ENCODE results near the gene GREB1L. TPM values are rescaled to one million over a fixed set of nuclear protein-coding genes. Genes with fewer than 3 reads are reported as not detected.

Gene GREB1L
- polyA plus RNA-seq, 1 donor (not counting 4 experiments of a cell fraction or from before 2014, with no cell fraction given), result 5.5 TPM

GRCh38 chr18:21344860-21345259, 102.8 kb downstream of the GREB1L start:
- H3K9ac ChIP-seq (ENCODE audit: control insufficient read depth, extremely low read depth, insufficient read depth, low read length), result no peak overlapping the region
- FAIRE-seq (no peak), DNase-seq (ENCODE audit: low read depth, low spot score) (no peak)
- H3K4me1 ChIP-seq (ENCODE audit: control insufficient read depth, extremely low read depth, insufficient read depth, low read length), result peaks cover 7% of the 10 kb centered on the region
- dilution Hi-C loops (cut with MboI; ENCODE audit: extremely low pct_ligation_motif_present, low sequenced_read_pairs), result no loop called here
- H3K4me3 ChIP-seq (ENCODE audit: control insufficient read depth in 2 of 3, extremely low read depth in 1 of 3, insufficient read depth in 2 of 3, low read depth in 1 of 3, low read length in 3 of 3), result no peak overlapping the region
- H3K27ac ChIP-seq (ENCODE audit: control insufficient read depth, insufficient read depth, low read length), result no peak overlapping the region
- H3K9me3 ChIP-seq (ENCODE audit: control insufficient read depth, low read depth, low read length), result no peaks in the 10 kb centered on the region
- TF ChIP-seq EZH2 (IDR thresholded peaks at IDR 0.05; ENCODE audit: low read length), result no peak
- no peak for TF ChIP-seq CTCF (optimal IDR thresholded peaks at IDR 0.05 in 1 of 3, IDR thresholded peaks at IDR 0.05 in 1 of 3, conservative IDR thresholded peaks at IDR 0.05 in 1 of 3; ENCODE audit: extremely low read depth in 1 of 3, insufficient read depth in 2 of 3, low read length in 3 of 3)
- no peak overlapping the region for H3K4me2 ChIP-seq (ENCODE audit: control insufficient read depth, extremely low read depth, insufficient read depth, low read depth, low read length)
- H3K79me2 ChIP-seq (ENCODE audit: control insufficient read depth, insufficient read depth, low read length), result no peaks in the 10 kb centered on the region
- no peaks in the 10 kb centered on the region for H3K27me3 ChIP-seq (ENCODE audit: control insufficient read depth, extremely low read depth, insufficient read depth, low read length)
- H4K20me1 ChIP-seq (ENCODE audit: control insufficient read depth, extremely low read depth, insufficient read depth, low read length), result no peaks in the 10 kb centered on the region
- H2AFZ ChIP-seq (ENCODE audit: control insufficient read depth, low read length), result no peak overlapping the region
- H3K9me1 ChIP-seq (ENCODE audit: control insufficient read depth, extremely low read depth, insufficient read depth, low read length), result no peaks in the 10 kb centered on the region
- H3K36me3 ChIP-seq (ENCODE audit: control insufficient read depth in 2 of 2, extremely low read depth in 1 of 2, insufficient read depth in 2 of 2, low read length in 2 of 2), result no peaks in the 10 kb centered on the region

- dilution Hi-C loops (cut with MboI; ENCODE audit: extremely low pct_ligation_motif_present, low sequenced_read_pairs), result no loop called here
- H2AFZ ChIP-seq (ENCODE audit: control insufficient read depth, low read length), result no peak overlapping the region
These were observed 103.8 kb downstream of the GREB1L start for GRCh38 chr18:21345840-21346239.

More at GRCh38 chr18:21345840-21346239, 103.8 kb downstream of the GREB1L start:
- TF ChIP-seq CTCF (optimal IDR thresholded peaks at IDR 0.05 in 1 of 3, IDR thresholded peaks at IDR 0.05 in 1 of 3, conservative IDR thresholded peaks at IDR 0.05 in 1 of 3; ENCODE audit: extremely low read depth in 1 of 3, insufficient read depth in 2 of 3, low read length in 3 of 3) (no peak), EZH2 (IDR thresholded peaks at IDR 0.05; ENCODE audit: low read length) (no peak)
- Histone ChIP-seq H3K36me3 (ENCODE audit: control insufficient read depth in 2 of 2, extremely low read depth in 1 of 2, insufficient read depth in 2 of 2, low read length in 2 of 2) (no peaks in the 10 kb centered on the region), H3K4me2 (ENCODE audit: control insufficient read depth, extremely low read depth, insufficient read depth, low read depth, low read length) (no peak overlapping the region), H3K9me1 (ENCODE audit: control insufficient read depth, extremely low read depth, insufficient read depth, low read length) (no peaks in the 10 kb centered on the region), H3K9ac (ENCODE audit: control insufficient read depth, extremely low read depth, insufficient read depth, low read length) (no peak overlapping the region), H3K9me3 (ENCODE audit: control insufficient read depth, low read depth, low read length) (no peaks in the 10 kb centered on the region), H3K27me3 (ENCODE audit: control insufficient read depth, extremely low read depth, insufficient read depth, low read length) (no peaks in the 10 kb centered on the region), H3K4me3 (ENCODE audit: control insufficient read depth in 2 of 3, extremely low read depth in 1 of 3, insufficient read depth in 2 of 3, low read depth in 1 of 3, low read length in 3 of 3) (no peak overlapping the region), H3K4me1 (ENCODE audit: control insufficient read depth, extremely low read depth, insufficient read depth, low read length) (peaks cover 5% of the 10 kb centered on the region), H4K20me1 (ENCODE audit: control insufficient read depth, extremely low read depth, insufficient read depth, low read length) (no peaks in the 10 kb centered on the region), H3K27ac (ENCODE audit: control insufficient read depth, insufficient read depth, low read length) (no peak overlapping the region), H3K79me2 (ENCODE audit: control insufficient read depth, insufficient read depth, low read length) (no peaks in the 10 kb centered on the region)
- FAIRE-seq (no peak), DNase-seq (ENCODE audit: low read depth, low spot score) (no peak)

Measured in keratinocyte (primary cell).